ENCODE data around the gene CTBP2.

Gene CTBP2

DNA sequence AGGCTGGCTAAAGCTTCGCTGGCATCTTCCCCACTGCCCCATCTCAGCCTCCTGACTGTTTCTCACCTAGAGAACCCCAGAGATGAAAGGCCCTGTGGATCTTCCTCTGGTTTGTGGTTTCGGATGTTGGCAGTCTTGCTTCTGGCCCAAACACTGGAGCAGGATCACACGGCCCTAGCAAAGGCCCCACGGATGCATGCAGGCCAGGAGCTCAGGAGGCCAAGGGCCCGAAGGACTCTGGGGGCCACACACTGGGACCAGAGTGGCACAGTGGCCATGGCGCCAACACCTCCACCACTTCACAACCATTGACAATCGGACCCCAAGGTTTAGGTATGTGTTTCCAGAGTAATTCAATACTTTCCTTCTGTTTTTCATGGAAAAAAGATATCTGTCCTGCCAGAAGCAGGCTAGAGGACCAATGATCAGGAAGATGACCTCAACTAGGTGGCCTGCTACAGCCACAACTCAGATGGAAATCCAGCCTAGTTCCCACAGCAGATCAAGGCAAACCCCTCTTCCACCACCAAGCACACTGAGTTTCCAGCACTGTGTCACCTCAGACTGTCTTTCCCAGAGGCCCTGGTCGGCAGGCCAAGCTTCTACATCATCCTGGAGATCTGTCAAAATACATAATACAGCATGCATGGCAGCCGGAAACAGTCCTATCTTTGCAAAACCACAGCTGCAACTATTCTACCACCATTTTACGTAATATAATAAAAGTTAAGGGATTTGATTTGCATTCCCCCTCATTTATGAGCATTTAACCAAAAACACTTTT is 53.0 kb downstream of the CTBP2 start:
- no peak for DNase-seq (ENCODE audit: low read depth)
- H3K4me3 ChIP-seq (ENCODE audit: control insufficient read depth, low read depth, low read length): no peak overlapping the region
- TF ChIP-seq, protein P1, sequence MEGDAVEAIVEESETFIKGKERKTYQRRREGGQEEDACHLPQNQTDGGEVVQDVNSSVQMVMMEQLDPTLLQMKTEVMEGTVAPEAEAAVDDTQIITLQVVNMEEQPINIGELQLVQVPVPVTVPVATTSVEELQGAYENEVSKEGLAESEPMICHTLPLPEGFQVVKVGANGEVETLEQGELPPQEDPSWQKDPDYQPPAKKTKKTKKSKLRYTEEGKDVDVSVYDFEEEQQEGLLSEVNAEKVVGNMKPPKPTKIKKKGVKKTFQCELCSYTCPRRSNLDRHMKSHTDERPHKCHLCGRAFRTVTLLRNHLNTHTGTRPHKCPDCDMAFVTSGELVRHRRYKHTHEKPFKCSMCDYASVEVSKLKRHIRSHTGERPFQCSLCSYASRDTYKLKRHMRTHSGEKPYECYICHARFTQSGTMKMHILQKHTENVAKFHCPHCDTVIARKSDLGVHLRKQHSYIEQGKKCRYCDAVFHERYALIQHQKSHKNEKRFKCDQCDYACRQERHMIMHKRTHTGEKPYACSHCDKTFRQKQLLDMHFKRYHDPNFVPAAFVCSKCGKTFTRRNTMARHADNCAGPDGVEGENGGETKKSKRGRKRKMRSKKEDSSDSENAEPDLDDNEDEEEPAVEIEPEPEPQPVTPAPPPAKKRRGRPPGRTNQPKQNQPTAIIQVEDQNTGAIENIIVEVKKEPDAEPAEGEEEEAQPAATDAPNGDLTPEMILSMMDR (IDR thresholded peaks at IDR 0.05; ENCODE audit: control insufficient read depth, insufficient read depth, low read depth, low read length, missing control alignments): no peak

DNA sequence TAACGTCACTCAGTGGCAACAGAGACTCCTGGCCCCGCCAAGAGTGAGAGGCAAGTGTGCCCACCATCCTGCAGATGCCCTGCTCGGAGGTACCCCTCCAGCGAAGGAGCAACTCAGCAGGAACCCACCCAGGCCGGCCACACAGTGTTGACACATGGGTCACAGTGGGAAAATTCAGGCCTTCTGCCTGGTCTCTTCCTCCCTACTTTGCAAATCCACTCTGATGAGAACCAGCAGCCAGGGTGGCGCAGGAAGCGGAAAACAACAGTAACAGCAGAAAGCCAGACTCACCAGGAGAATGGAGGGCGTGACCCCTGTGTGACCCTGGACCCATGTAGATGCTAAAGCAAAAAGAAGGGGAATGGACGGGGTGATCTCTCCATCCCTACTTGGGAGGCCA is 53.8 kb downstream of the CTBP2 start:
- no peak overlapping the region for H3K4me3 ChIP-seq (ENCODE audit: control insufficient read depth, low read depth, low read length)
- TF ChIP-seq, protein P1 (IDR thresholded peaks at IDR 0.05; ENCODE audit: control insufficient read depth, insufficient read depth, low read depth, low read length, missing control alignments): no peak
- no peak for DNase-seq (ENCODE audit: low read depth)

DNA sequence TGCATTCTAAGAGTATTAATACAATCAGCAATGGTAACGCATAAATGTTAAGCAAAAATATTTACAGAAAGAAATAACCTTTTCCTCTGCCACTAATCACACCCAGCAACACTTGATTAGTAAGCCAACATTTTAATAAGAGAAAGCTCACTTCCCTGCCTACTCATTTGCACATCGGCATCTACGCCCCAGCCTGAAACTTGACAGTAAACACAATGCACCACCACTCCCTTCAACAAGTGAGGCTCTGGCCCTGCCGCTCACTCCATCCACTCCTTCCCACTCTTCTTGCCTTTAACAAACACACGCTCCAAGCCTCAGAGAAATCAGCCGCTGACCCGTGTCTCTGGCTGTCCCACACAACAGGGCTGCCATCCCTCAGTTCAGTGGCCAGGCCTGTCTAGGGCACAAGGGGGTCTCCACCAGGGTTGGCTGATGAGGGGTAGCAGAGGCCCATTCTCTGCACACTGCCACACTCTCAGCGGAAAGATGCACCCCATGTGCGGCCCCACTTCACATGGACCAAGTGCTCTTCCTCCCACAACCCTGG is 54.6 kb downstream of the CTBP2 start:
- no peak for DNase-seq (ENCODE audit: low read depth)
- H3K4me3 ChIP-seq (ENCODE audit: control insufficient read depth, low read depth, low read length): no peak overlapping the region
- TF ChIP-seq, protein P1 (IDR thresholded peaks at IDR 0.05; ENCODE audit: control insufficient read depth, insufficient read depth, low read depth, low read length, missing control alignments): no peak

DNA sequence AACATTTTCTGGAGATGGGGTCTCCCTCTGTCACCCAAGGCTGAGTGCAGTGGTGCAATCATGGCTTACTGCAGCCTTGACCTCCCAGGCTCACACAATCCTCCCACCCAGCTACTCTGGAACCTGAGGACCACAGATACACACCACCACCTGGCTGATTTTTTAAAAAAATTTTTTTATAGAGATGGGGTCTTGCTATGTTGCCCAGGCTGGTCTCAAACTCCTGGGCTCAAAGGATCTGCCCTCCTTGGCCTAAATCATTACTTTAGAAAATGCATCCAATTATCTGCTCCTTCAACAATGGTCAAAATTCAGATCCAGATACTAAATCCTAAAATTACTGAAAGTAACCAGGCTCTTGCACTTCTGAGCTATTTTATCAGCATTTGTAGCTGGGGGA is 55.2 kb downstream of the CTBP2 start:
- no peak for DNase-seq (ENCODE audit: low read depth)
- no peak overlapping the region for H3K4me3 ChIP-seq (ENCODE audit: control insufficient read depth, low read depth, low read length)
- TF ChIP-seq, protein P1 (IDR thresholded peaks at IDR 0.05; ENCODE audit: control insufficient read depth, insufficient read depth, low read depth, low read length, missing control alignments): no peak

DNA sequence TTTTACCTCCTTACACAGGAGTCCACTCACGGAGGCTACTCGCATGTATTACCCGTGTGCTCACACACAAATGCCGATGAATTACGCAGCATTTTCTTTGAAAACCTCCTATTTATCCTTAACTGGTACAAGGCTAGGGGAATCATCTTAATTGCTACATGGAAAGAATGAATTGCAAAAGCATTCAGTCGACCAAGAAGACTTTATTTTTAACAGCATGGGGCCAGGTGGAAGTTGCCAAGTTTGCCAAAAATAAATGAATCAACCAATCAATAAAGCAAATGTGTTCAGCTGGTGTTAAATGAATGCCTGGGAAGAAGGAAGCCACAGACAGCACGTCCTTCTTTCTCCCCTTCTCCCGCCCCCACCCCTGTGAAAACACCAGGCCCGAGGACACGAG is 55.8 kb downstream of the CTBP2 start:
- no peak overlapping the region for H3K4me3 ChIP-seq (ENCODE audit: control insufficient read depth, low read depth, low read length)
- no peak for DNase-seq (ENCODE audit: low read depth)
- TF ChIP-seq, protein P1 (IDR thresholded peaks at IDR 0.05; ENCODE audit: control insufficient read depth, insufficient read depth, low read depth, low read length, missing control alignments): no peak

DNA sequence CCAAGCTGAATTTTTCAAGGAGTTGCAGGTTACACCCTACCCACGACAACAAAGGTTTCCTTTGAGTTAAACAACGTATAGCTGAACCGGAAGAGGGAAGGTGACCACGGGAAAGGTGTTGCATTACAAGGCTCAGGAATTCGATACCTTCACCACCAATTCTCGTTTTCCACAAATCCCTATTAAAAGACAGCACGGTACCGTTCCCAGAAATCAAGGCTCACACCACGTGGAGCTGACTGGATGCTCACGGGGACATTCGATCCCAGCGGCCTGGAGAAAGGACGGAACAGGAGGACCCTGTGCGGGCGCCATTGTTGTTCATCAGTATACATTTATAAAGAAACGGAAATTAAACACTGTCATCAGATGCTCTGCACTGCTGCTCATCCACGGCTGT is 56.4 kb downstream of the CTBP2 start:
- TF ChIP-seq, protein P1 (IDR thresholded peaks at IDR 0.05; ENCODE audit: control insufficient read depth, insufficient read depth, low read depth, low read length, missing control alignments): no peak
- DNase-seq (ENCODE audit: low read depth): no peak
- H3K4me3 ChIP-seq (ENCODE audit: control insufficient read depth, low read depth, low read length): no peak overlapping the region
